GM23338 (cell line): ENCODE results near the gene DGKB. TPM values are rescaled to one million over a fixed set of nuclear protein-coding genes. Genes with fewer than 3 reads are reported as not detected.

Source experiments
- ATAC-seq: fragments of 200-7000 bp; cut with Tn5 transposase; 3 replicates; pipeline ENCODE4 v1.9.1; 2020
- DNase-seq: peaks from one replicate; pipeline ENCODE4 v3.0.0-alpha.2; 2015; ENCODE audit warnings: low spot score
- H2AFZ ChIP-seq: fragments of 200-600 bp; sonication (generic); 2 replicates; pipeline ENCODE4 v1.8.0; 2016; ENCODE audit warnings: antibody characterized with exemption, mild to moderate bottlenecking, moderate library complexity
- H3F3A ChIP-seq: fragments of 200-600 bp; sonication (generic); replicated peaks from 2 replicates; pipeline ENCODE4 v1.8.0; 2017; ENCODE audit warnings: antibody characterized with exemption, mixed run types, low read depth
- H3K27ac ChIP-seq: fragments of 200-600 bp; sonication (generic); 2 replicates; pipeline ENCODE4 v1.6.1; 2016; ENCODE audit warnings: low read depth
- H3K27me3 ChIP-seq: fragments of 200-600 bp; sonication (generic); 2 replicates; pipeline ENCODE4 v1.8.0; 2016; ENCODE audit warnings: mild to moderate bottlenecking, mixed run types, moderate library complexity; ENCODE audit not compliant: insufficient read depth
- H3K36me3 ChIP-seq: fragments of 200-600 bp; sonication (generic); 2 replicates; pipeline ENCODE4 v1.8.0; 2016; ENCODE audit warnings: mild to moderate bottlenecking; ENCODE audit not compliant: insufficient read depth
- H3K4me1 ChIP-seq: fragments of 200-600 bp; sonication (generic); 2 replicates; pipeline ENCODE4 v1.8.0; 2016; ENCODE audit warnings: mild to moderate bottlenecking, moderate library complexity; ENCODE audit not compliant: insufficient read depth
- H3K4me2 ChIP-seq: fragments of 200-600 bp; sonication (generic); 2 replicates; pipeline ENCODE4 v1.7.1; 2017; ENCODE audit warnings: mixed run types
- H3K4me3 ChIP-seq: fragments of 200-600 bp; sonication (generic); 2 replicates; pipeline ENCODE4 v1.6.1; 2016; ENCODE audit warnings: mixed run types
- H3K79me2 ChIP-seq: fragments of 200-600 bp; sonication (generic); replicated peaks from 2 replicates; pipeline ENCODE4 v1.8.0; 2017; ENCODE audit warnings: mild to moderate bottlenecking; ENCODE audit not compliant: insufficient read depth
- H3K9me2 ChIP-seq: fragments of 200-600 bp; sonication (generic); 2 replicates; pipeline ENCODE4 v1.8.0; 2017; ENCODE audit not compliant: insufficient read depth
- H4K20me1 ChIP-seq: fragments of 200-600 bp; sonication (generic); replicated peaks from 2 replicates; pipeline ENCODE4 v1.8.0; 2017; ENCODE audit warnings: mild to moderate bottlenecking; ENCODE audit not compliant: insufficient read depth
- H3K27ac Mint-ChIP-seq: 2 replicates; pipeline ENCODE4 v1.8.0; 2020; ENCODE audit warnings: inconsistent platforms, mild to moderate bottlenecking, moderate library complexity, mixed read lengths
- H3K27me3 Mint-ChIP-seq: 3 replicates; pipeline ENCODE4 v1.8.0; 2022; ENCODE audit warnings: low read depth, mild to moderate bottlenecking, moderate library complexity, mixed read lengths, inconsistent platforms; ENCODE audit not compliant: insufficient read depth, poor library complexity
- H3K36me3 Mint-ChIP-seq: 3 replicates; pipeline ENCODE4 v1.8.0; 2021; ENCODE audit warnings: low read depth, mild to moderate bottlenecking, inconsistent platforms, moderate library complexity, mixed read lengths
- H3K4me1 Mint-ChIP-seq: 3 replicates; pipeline ENCODE4 v1.8.0; 2020; ENCODE audit warnings: mild to moderate bottlenecking, inconsistent platforms, mixed read lengths
- H3K4me3 Mint-ChIP-seq: 3 replicates; pipeline ENCODE4 v1.8.0; 2021; ENCODE audit warnings: moderate library complexity, mild to moderate bottlenecking, inconsistent platforms, mixed read lengths
- H3K9me3 Mint-ChIP-seq: 3 replicates; pipeline ENCODE4 v1.8.0; 2020; ENCODE audit warnings: moderate library complexity, mild to moderate bottlenecking, inconsistent platforms, mixed read lengths
- CTCF ChIP-seq, 2 experiments: fragments of 200-600 bp in 1 of 2; sonication (generic) in 1 of 2; conservative IDR thresholded peaks; 2 replicates each; pipeline versions ENCODE4 v1.5.1 to v1.6.1; 2016 to 2017; ENCODE audit warnings: antibody characterized with exemption in 2 of 2, low read depth in 2 of 2, mild to moderate bottlenecking in 2 of 2, moderate library complexity in 1 of 2
- NANOG ChIP-seq: IDR thresholded peaks from 2 replicates; pipeline ENCODE4 v1.6.1; 2016; ENCODE audit warnings: antibody characterized with exemption, borderline replicate concordance
- POLR2AphosphoS5 ChIP-seq: IDR thresholded peaks from 2 replicates; pipeline ENCODE4 v1.6.1; 2016; ENCODE audit warnings: antibody characterized with exemption, low read depth
- REST ChIP-seq: IDR thresholded peaks from one replicate; pipeline ENCODE4 v1.6.1; 2018; ENCODE audit warnings: antibody characterized with exemption; ENCODE audit not compliant: unreplicated experiment
- ZNF114 ChIP-seq: fragments of 250-450 bp; sonication (Bioruptor Pico); IDR thresholded peaks from 2 replicates; pipeline ENCODE4 v1.5.0; 2020; ENCODE audit warnings: mild to moderate bottlenecking, moderate library complexity
- polyA plus RNA-seq: library from polyadenylated mRNA; unstranded; fragments of >200 nt; fragmentation: Nextera tagmentation; extraction: Ambion mirVana; gene quantifications from 2 replicates; pipeline ENCODE4 v1.2.1, GENCODE V29; 2016
- total RNA-seq: library from RNA; depleted of rRNA; stranded (reverse); fragments of >200 nt; shearing (Covaris generic); gene quantifications from 2 replicates; pipeline ENCODE4 v1.2.3, GENCODE V29; 2014

The DGKB gene
- total and polyA plus RNA-seq, 2 experiments from 2014 or later, result 4.8 to 11.5 TPM

DNA sequence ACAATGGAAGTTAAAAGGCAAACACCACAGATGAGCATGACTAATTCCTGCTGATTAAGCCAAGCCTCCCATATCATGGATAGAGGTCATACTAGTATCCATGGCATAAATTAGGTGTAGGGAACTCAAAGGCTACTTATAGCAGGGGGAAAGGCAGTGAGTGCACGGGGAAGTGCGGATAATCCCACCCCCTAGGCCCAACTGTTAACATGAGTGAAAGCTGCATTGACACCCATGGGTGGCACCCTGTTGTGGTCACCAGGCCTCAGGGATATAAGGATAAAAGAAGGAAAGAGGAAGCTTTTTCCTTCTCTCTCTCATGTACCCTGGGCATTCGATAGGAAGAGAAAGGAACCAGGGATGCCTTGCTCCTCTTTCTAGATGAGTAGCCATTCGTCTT lies 161.9 kb downstream of the DGKB start (continued):
- TF ChIP-seq CTCF (conservative IDR thresholded peaks at IDR 0.05; ENCODE audit: low read depth in 2 of 2), result no peak
- no peak for TF ChIP-seq NANOG

DNA sequence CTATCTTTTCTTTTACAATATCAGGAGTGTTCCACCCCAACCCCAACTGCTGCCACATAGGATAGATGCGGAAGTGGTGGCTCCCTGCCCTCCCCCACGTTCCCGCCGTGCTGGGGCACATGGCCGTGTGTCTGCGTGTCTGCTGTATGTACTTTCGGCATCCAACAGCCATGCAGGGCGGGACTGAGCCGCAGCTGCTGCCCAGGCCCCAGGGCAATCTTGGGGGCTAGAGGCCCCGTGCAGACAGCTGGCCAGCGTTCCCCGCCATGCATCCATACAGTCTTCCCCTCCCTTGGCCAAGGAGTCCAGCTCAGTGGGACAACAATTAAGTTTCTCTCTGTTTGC lies 162.7 kb downstream of the DGKB start:
- no peak for DNase-seq
- no peaks in the 10 kb centered on the region for H3K27me3 ChIP-seq
- H3F3A ChIP-seq, result no peaks in the 10 kb centered on the region
- H4K20me1 ChIP-seq, result no peaks in the 10 kb centered on the region
- TF ChIP-seq ZNF114 (CRISPR knock-in tag), result no peak
- no peak for TF ChIP-seq POLR2AphosphoS5
- TF ChIP-seq REST, result no peak
- Mint-ChIP-seq H3K27ac (no peak overlapping the region), H3K4me3 (no peak overlapping the region), H3K4me1 (peaks cover 2% of the 10 kb centered on the region; the same call in 1 of the 3 replicates), H3K36me3 (peaks cover 61% of the 10 kb centered on the region), H3K27me3 (peaks cover 5% of the 10 kb centered on the region), H3K9me3 (peaks cover 62% of the 10 kb centered on the region)
- no peaks in the 10 kb centered on the region for H3K9me2 ChIP-seq
- H3K36me3 ChIP-seq, result peaks cover 7% of the 10 kb centered on the region; the same call in 1 of the 2 replicates
- H3K4me3 ChIP-seq, result no peak overlapping the region
- no peaks in the 10 kb centered on the region for H3K79me2 ChIP-seq
- peaks cover 5% of the 10 kb centered on the region for H3K4me1 ChIP-seq
- no peak overlapping the region for H2AFZ ChIP-seq
- no peak overlapping the region for H3K4me2 ChIP-seq
- no peak overlapping the region for H3K27ac ChIP-seq
- no peak for ATAC-seq

DNA sequence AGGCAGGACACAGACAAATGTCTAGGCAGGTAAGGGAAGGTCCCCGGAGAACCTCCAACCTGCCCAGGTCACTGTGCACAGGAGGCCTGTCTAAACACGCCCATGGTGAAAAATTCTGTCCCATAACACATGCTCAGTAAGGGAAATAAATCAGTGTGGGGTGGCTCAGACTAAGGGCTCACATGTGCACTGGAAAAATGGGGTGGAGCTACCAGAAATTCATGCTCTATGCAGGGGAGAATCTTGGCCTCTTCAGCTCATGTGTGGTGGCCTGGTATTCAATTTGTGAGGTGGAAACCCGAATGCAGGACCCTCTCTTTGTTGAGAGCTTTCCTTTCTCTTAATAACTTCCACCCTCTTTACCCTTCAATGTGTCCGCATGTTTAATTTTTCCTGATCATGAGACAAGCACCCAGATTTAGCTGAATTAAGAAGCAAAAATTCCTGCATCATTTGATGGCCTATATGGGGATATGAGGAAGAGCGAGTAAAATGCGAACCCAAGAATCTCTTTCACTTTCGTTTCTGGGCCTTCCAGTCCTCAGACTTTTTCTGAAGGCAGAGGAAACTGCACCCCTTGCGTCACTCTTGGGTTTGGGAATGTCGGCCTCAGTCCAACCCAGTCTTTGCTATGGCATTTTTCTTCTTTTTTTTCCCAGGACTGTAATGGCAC lies 163.2 kb downstream of the DGKB start:
- H4K20me1 ChIP-seq, result no peaks in the 10 kb centered on the region
- no peak overlapping the region for H3K4me3 ChIP-seq
- H3K4me2 ChIP-seq, result no peak overlapping the region
- no peaks in the 10 kb centered on the region for H3K27me3 ChIP-seq
- no peak overlapping the region for H3K4me3 Mint-ChIP-seq
- H3K27me3 Mint-ChIP-seq, result peaks cover 5% of the 10 kb centered on the region
- TF ChIP-seq CTCF (conservative IDR thresholded peaks at IDR 0.05; ENCODE audit: low read depth in 2 of 2), result no peak
- DNase-seq (no peak), ATAC-seq (no peak)
- peaks cover 5% of the 10 kb centered on the region; the same call in 1 of the 3 replicates for H3K4me1 Mint-ChIP-seq
- H3K36me3 Mint-ChIP-seq, result peaks cover 57% of the 10 kb centered on the region
- peaks cover 57% of the 10 kb centered on the region for H3K9me3 Mint-ChIP-seq
- H3K79me2 ChIP-seq, result no peaks in the 10 kb centered on the region
- H3K9me2 ChIP-seq, result no peaks in the 10 kb centered on the region
- H3K27ac ChIP-seq, result no peak overlapping the region
- no peak overlapping the region for H3K27ac Mint-ChIP-seq
- peaks cover 7% of the 10 kb centered on the region; the same call in 1 of the 2 replicates for H3K36me3 ChIP-seq
- no peaks in the 10 kb centered on the region for H3F3A ChIP-seq
- peaks cover 5% of the 10 kb centered on the region for H3K4me1 ChIP-seq
- no peak overlapping the region for H2AFZ ChIP-seq
